ENCODE data around the gene VAPB.
"Not testable (repeated sequence)": the region's sequence is repeated elsewhere in the genome, so short reads cannot be mapped to it uniquely, and the experiment has no call there.

VAPB gene

GRCh38 chr20:58407201-58407873 lies 18.3 kb downstream of the VAPB start:
- DNase-seq = no peak

- DNase-seq = no peak
Measured at GRCh38 chr20:58407966-58408557, 19.0 kb downstream of the VAPB start.

- DNase-seq = peak in 5 of 51 donors; percentile 3 to 49 (median 13)
Measured at GRCh38 chr20:58408603-58409246, 19.7 kb downstream of the VAPB start.

GRCh38 chr20:58414216-58414615 lies 25.2 kb downstream of the VAPB start:
- not testable (repeated sequence) for DNase-seq

GRCh38 chr20:58414786-58415185 lies 25.8 kb downstream of the VAPB start:
- DNase-seq = not testable (repeated sequence)

- no peak for DNase-seq
Measured at GRCh38 chr20:58416057-58416456, 27.0 kb downstream of the VAPB start.

GRCh38 chr20:58416835-58417234 lies 27.8 kb downstream of the VAPB start:
- no peak for DNase-seq

- DNase-seq = no peak
Measured at GRCh38 chr20:58417438-58417837, 28.4 kb downstream of the VAPB start.

- no peak for DNase-seq
Measured at GRCh38 chr20:58418949-58419748, 30.1 kb downstream of the VAPB start.

- no peak for DNase-seq
Measured at GRCh38 chr20:58420798-58421496, 31.9 kb downstream of the VAPB start.

- no peak for DNase-seq
Measured at GRCh38 chr20:58421497-58421850, 32.4 kb downstream of the VAPB start.

GRCh38 chr20:58424218-58424969 lies 35.4 kb downstream of the VAPB start:
- DNase-seq = no peak

- not testable (repeated sequence) for DNase-seq
Measured at GRCh38 chr20:58427571-58427970, 38.5 kb downstream of the VAPB start.

GRCh38 chr20:58428364-58428763 lies 39.3 kb downstream of the VAPB start:
- DNase-seq = no peak

- DNase-seq = no peak
Measured at GRCh38 chr20:58429303-58429702, 40.3 kb downstream of the VAPB start.

GRCh38 chr20:58431134-58431533 lies 42.1 kb downstream of the VAPB start:
- no peak for DNase-seq

- no peak for DNase-seq
Measured at GRCh38 chr20:58432186-58432954, 43.3 kb downstream of the VAPB start.

- DNase-seq = no peak
Measured at GRCh38 chr20:58433029-58433647, 44.1 kb downstream of the VAPB start.

GRCh38 chr20:58433759-58434158 lies 44.7 kb downstream of the VAPB start:
- DNase-seq = no peak

GRCh38 chr20:58434326-58434725 lies 45.3 kb downstream of the VAPB start:
- DNase-seq = no peak

All from hypothalamus (tissue), 51 donors.